GM12878 (cell line): ENCODE data around the gene KLLN. TPM values are rescaled to one million over a fixed set of nuclear protein-coding genes. Genes with fewer than 3 reads are reported as not detected.

Experiments used
- BCLAF1 ChIP-seq: fragments of 450-650 bp; IDR thresholded peaks from 2 replicates; pipeline ENCODE4 v1.6.1; 2017; ENCODE audit warnings: antibody characterized with exemption, mild to moderate bottlenecking, moderate library complexity
- CTCF ChIP-seq, 3 experiments: IDR thresholded peaks in 2 of 3; conservative IDR thresholded peaks in 1 of 3; 2 replicates each; pipeline ENCODE4 v1.5.1; 2011; ENCODE audit warnings: low read depth in 3 of 3, low read length in 3 of 3, mild to moderate bottlenecking in 3 of 3, control low read depth in 2 of 3, moderate library complexity in 2 of 3, inconsistent platforms in 1 of 3, mixed read lengths in 1 of 3; ENCODE audit not compliant: control insufficient read depth in 2 of 3, insufficient read depth in 1 of 3; ENCODE audit errors: extremely low read depth in 1 of 3
- ELK1 ChIP-seq: IDR thresholded peaks from 2 replicates; pipeline ENCODE4 v1.6.1; 2012; ENCODE audit warnings: low read depth, low read length, improper control_type of control experiment
- ETV6 ChIP-seq, 2 experiments: fragments of 450-650 bp in 1 of 2; IDR thresholded peaks in 1 of 2; conservative IDR thresholded peaks in 1 of 2; 2 replicates each; pipeline ENCODE4 v1.6.1; 2014; ENCODE audit warnings: antibody characterized with exemption in 1 of 2, borderline replicate concordance in 1 of 2, low read depth in 1 of 2, mild to moderate bottlenecking in 1 of 2, moderate library complexity in 1 of 2
- GATAD2B ChIP-seq: fragments of 450-650 bp; conservative IDR thresholded peaks from 2 replicates; pipeline ENCODE4 v1.6.1; 2017; ENCODE audit warnings: low read depth, mild to moderate bottlenecking, moderate library complexity
- JUND ChIP-seq: IDR thresholded peaks from 2 replicates; pipeline ENCODE4 v1.6.1; 2012; ENCODE audit warnings: low read depth, mild to moderate bottlenecking, low read length, improper control_type of control experiment, moderate library complexity
- NFIC ChIP-seq: IDR thresholded peaks from 2 replicates; pipeline ENCODE4 v1.6.1; 2012; ENCODE audit warnings: low read depth, mild to moderate bottlenecking, inconsistent platforms, low read length, moderate library complexity
- NFXL1 ChIP-seq: fragments of 450-650 bp; IDR thresholded peaks from 2 replicates; pipeline ENCODE4 v1.6.1; 2017; ENCODE audit warnings: antibody characterized with exemption, mild to moderate bottlenecking, borderline replicate concordance
- RAD21 ChIP-seq: IDR thresholded peaks from 2 replicates; pipeline ENCODE4 v1.6.1; 2011; ENCODE audit warnings: mild to moderate bottlenecking, low read depth, low read length, moderate library complexity; ENCODE audit not compliant: insufficient read depth
- RAD51 ChIP-seq: fragments of 450-650 bp; IDR thresholded peaks from 2 replicates; pipeline ENCODE4 v1.6.1; 2016; ENCODE audit warnings: moderate library complexity, mild to moderate bottlenecking, inconsistent platforms
- SMC3 ChIP-seq: IDR thresholded peaks from 2 replicates; pipeline ENCODE4 v1.6.1; 2011; ENCODE audit warnings: low read length, improper control_type of control experiment, borderline replicate concordance
- TARDBP ChIP-seq: IDR thresholded peaks from 2 replicates; pipeline ENCODE4 v1.6.1; 2016; ENCODE audit warnings: borderline replicate concordance
- TCF3 ChIP-seq: IDR thresholded peaks from 2 replicates; pipeline ENCODE4 v1.6.1; 2012; ENCODE audit warnings: low read depth, mild to moderate bottlenecking, low read length, borderline replicate concordance; ENCODE audit not compliant: insufficient read depth
- YBX1 ChIP-seq: fragments of 450-650 bp; IDR thresholded peaks from 2 replicates; pipeline ENCODE4 v1.6.1; 2016; ENCODE audit warnings: antibody characterized with exemption
- ZZZ3 ChIP-seq: IDR thresholded peaks from 2 replicates; pipeline ENCODE4 v1.6.1; 2011; ENCODE audit warnings: low read depth; ENCODE audit not compliant: control insufficient read depth, insufficient read length
- polyA plus RNA-seq, 11 experiments: library from polyadenylated mRNA; depleted of rRNA in 4 of 11; unstranded in 6 of 11; stranded (reverse) in 5 of 11; fragments of >200 nt; fragmentation: Nextera tagmentation in 4 of 11; fragmentation: Illumina TruSeq in 1 of 11; extraction: Ambion mirVana in 4 of 11; extraction: Trizol in 1 of 11; gene quantifications; 1 replicate in 1 of 11; 2 replicates in 10 of 11; pipeline versions ENCODE4 v1.2.1 to v1.2.3, GENCODE V29; 2011 to 2016; ENCODE audit warnings: inconsistent platforms in 2 of 11, missing spikeins in 2 of 11, low read depth in 1 of 11
- total RNA-seq, 4 experiments: library from RNA; depleted of rRNA in 3 of 4; stranded (reverse); fragments of >200 nt in 3 of 4; fragmentation: Illumina TruSeq in 1 of 4; extraction: Trizol in 1 of 4; gene quantifications; 2 replicates each; pipeline versions ENCODE4 v1.2.1 to v1.2.3, GENCODE V29; 2013 to 2021
- TF ChIP-seq, protein P1 (sequence below): fragments of 450-650 bp; IDR thresholded peaks from 2 replicates; pipeline ENCODE4 v1.6.1; 2017; ENCODE audit warnings: mild to moderate bottlenecking, moderate library complexity

The KLLN gene
- total and polyA plus RNA-seq, 10 of the 15 experiments (the other 5 are each of a cell fraction or from before 2014, with no cell fraction given): 0.87 to 2.2 (median 1.7) TPM

DNA sequence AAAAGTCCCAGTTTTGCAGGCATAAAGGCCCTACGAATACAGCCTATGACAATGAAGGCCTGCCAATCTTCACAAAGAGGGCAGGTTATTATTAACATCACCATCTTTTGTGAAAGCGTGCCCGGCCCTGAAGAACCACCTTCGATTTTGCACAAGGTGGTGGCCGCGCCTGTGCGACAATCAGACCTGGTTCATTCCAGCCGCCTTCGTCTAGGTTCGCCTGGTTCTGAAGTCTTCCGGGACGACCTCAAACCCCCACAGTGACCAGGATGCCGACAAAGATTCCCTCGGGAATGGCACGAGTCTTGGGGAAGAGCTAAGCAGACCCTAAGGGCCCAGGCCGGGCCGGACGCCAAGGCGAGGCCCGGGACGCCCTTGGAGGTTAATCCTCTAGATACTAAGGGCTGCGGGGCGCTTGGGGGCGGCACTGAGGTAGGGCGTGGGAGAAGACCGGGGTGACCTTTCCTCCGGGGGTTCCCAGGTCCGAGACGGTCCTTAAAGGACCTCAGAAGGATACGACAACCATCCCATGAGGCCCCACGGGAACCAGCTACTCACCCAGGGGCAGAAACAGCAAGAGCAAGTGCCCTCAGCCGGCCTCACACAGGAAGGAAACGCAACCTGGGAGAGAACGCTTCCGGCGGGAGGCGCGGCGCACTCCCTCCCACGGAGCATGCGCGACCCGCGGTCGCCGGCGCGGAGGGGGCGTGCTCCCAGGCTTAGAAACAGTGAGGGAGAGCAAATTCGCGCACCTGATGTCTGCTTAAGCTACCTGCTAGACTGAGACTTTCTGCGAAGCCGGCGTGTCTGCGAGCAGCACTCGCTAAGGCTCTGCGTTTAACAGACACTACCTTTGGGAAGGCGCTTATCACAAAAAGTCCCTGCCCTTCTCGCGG is 45.5 kb downstream of the KLLN start, which contains the start of gene ATAD1 (continued):
- TF ChIP-seq BCLAF1 (no peak), SMC3 (peak; percentile 7; the same call in 1 of the 2 replicates), JUND (no peak), ETV6 (conservative IDR thresholded peaks at IDR 0.05 in 1 of 2, IDR thresholded peaks at IDR 0.05 in 1 of 2; ENCODE audit: borderline replicate concordance in 1 of 2, low read depth in 1 of 2) (peak in 1 of 2 experiments; percentile 74; a peak in 2 of 4 replicates), RAD21 (no peak), ZZZ3 (no peak), TARDBP (no peak), YBX1 (no peak), ELK1 (0 out of 2 replicates have a peak, but pooled peaks have one; percentile 52), CTCF (IDR thresholded peaks at IDR 0.05 in 2 of 3, conservative IDR thresholded peaks at IDR 0.05 in 1 of 3; ENCODE audit: control insufficient read depth in 2 of 3, extremely low read depth in 1 of 3, insufficient read depth in 1 of 3, low read depth in 3 of 3, low read length in 3 of 3) (peak; percentile 22 to 32 (median 29); a peak in 5 of 6 replicates), NFIC (no peak), GATAD2B (peak; percentile 49), NFXL1 (no peak), TCF3 (no peak), RAD51 (no peak)
- TF ChIP-seq, protein P1, sequence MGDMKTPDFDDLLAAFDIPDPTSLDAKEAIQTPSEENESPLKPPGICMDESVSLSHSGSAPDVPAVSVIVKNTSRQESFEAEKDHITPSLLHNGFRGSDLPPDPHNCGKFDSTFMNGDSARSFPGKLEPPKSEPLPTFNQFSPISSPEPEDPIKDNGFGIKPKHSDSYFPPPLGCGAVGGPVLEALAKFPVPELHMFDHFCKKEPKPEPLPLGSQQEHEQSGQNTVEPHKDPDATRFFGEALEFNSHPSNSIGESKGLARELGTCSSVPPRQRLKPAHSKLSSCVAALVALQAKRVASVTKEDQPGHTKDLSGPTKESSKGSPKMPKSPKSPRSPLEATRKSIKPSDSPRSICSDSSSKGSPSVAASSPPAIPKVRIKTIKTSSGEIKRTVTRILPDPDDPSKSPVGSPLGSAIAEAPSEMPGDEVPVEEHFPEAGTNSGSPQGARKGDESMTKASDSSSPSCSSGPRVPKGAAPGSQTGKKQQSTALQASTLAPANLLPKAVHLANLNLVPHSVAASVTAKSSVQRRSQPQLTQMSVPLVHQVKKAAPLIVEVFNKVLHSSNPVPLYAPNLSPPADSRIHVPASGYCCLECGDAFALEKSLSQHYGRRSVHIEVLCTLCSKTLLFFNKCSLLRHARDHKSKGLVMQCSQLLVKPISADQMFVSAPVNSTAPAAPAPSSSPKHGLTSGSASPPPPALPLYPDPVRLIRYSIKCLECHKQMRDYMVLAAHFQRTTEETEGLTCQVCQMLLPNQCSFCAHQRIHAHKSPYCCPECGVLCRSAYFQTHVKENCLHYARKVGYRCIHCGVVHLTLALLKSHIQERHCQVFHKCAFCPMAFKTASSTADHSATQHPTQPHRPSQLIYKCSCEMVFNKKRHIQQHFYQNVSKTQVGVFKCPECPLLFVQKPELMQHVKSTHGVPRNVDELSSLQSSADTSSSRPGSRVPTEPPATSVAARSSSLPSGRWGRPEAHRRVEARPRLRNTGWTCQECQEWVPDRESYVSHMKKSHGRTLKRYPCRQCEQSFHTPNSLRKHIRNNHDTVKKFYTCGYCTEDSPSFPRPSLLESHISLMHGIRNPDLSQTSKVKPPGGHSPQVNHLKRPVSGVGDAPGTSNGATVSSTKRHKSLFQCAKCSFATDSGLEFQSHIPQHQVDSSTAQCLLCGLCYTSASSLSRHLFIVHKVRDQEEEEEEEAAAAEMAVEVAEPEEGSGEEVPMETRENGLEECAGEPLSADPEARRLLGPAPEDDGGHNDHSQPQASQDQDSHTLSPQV: no peak
